ENCODE data around the gene ACTA1. TPM values are rescaled to one million over a fixed set of nuclear protein-coding genes. Genes with fewer than 3 reads are reported as not detected.

Gene ACTA1
- polyA plus RNA-seq, 3 donors: 0.89 to 7.0 (median 1.0) TPM

GRCh38 chr1:229385853-229386456 is 47.9 kb downstream of the ACTA1 start:
- DNase-seq (ENCODE audit: extremely low read depth in 1 of 11, low read depth in 9 of 11, low spot score in 4 of 11): no peak

- no peak for DNase-seq (ENCODE audit: extremely low read depth in 1 of 11, low read depth in 9 of 11, low spot score in 4 of 11)
Observed at GRCh38 chr1:229384822-229385221, 49.1 kb downstream of the ACTA1 start.

- no peak for DNase-seq (ENCODE audit: extremely low read depth in 1 of 11, low read depth in 9 of 11, low spot score in 4 of 11)
Observed at GRCh38 chr1:229383961-229384360, 49.9 kb downstream of the ACTA1 start.

GRCh38 chr1:229383188-229383587 is 50.7 kb downstream of the ACTA1 start:
- no peak for DNase-seq (ENCODE audit: extremely low read depth in 1 of 11, low read depth in 9 of 11, low spot score in 4 of 11)

Other genes with a start within 250 kb of the ACTA1 start
- gene RAB4A, start 163.0 kb downstream of the ACTA1 start, polyA plus RNA-seq (ENCODE audit: insufficient read length in 3 of 3): 10 to 100 TPM; 53.5 to 60.3 (median 54.4) TPM
- gene CCSAP, start 91.0 kb downstream of the ACTA1 start, polyA plus RNA-seq (ENCODE audit: insufficient read length in 3 of 3): 10 to 100 TPM in 1 of 3 donors, 1 to 10 TPM in 2; 8.9 to 10.2 (median 9.2) TPM
- 10 to 100 TPM; 44.9 to 49.9 (median 49.6) TPM for gene NUP133, start 74.2 kb upstream of the ACTA1 start, polyA plus RNA-seq (ENCODE audit: insufficient read length in 3 of 3)
- 10 to 100 TPM; 19.0 to 20.5 (median 19.4) TPM for gene ABCB10, start 124.6 kb upstream of the ACTA1 start, polyA plus RNA-seq (ENCODE audit: insufficient read length in 3 of 3)
- 10 to 100 TPM; 16.8 to 19.4 (median 19.0) TPM for gene TAF5L, start 192.0 kb upstream of the ACTA1 start, polyA plus RNA-seq (ENCODE audit: insufficient read length in 3 of 3)
- 1 to 10 TPM; 6.7 to 8.4 (median 7.9) TPM for gene URB2, start 192.2 kb upstream of the ACTA1 start, polyA plus RNA-seq (ENCODE audit: insufficient read length in 3 of 3)

Data from renal cortex interstitium (tissue), 11 donors.